Activated naive CD4-positive, alpha-beta T cell treated with anti-CD3 and anti-CD28 coated beads, Interleukin-2, amount 50 U/mL, for 72 hours (primary cell): ENCODE results near the gene DCANP1. TPM values are rescaled to one million over a fixed set of nuclear protein-coding genes. Genes with fewer than 3 reads are reported as not detected.
A peak's percentile ranks its signal among the peaks of the same experiment; 100 is the strongest.
"Not testable (repeated sequence)": the region's sequence is repeated elsewhere in the genome, so short reads cannot be mapped to it uniquely, and the experiment has no call there.

Experiments used
- ATAC-seq, 2 donors: fragments of 150-1000 bp; cut with Tn5 transposase; 2 replicates each; pipeline ENCODE4 v1.10.0; 2021; ENCODE audit warnings: mild to moderate bottlenecking in 2 of 2, moderate library complexity in 2 of 2
- DNase-seq, 2 donors: peaks; one replicate each; pipeline ENCODE4 v3.0.0; 2021 to 2022; ENCODE audit warnings: low spot score in 2 of 2
- H3K27ac Mint-ChIP-seq, 2 donors: one replicate each; pipeline ENCODE4 v1.8.0; 2022; ENCODE audit warnings: mild to moderate bottlenecking in 2 of 2, mixed read lengths in 2 of 2
- H3K36me3 Mint-ChIP-seq, 2 donors: one replicate each; pipeline ENCODE4 v1.8.0; 2022; ENCODE audit warnings: mixed read lengths in 2 of 2
- H3K9me3 Mint-ChIP-seq, 2 donors: one replicate each; pipeline ENCODE4 v1.8.0; 2022; ENCODE audit warnings: mixed read lengths in 2 of 2
- total RNA-seq, 2 donors: library from RNA; stranded (reverse); gene quantifications; one replicate each; pipeline ENCODE4 v1.2.3, GENCODE V29; 2022

The DCANP1 gene, protein sequence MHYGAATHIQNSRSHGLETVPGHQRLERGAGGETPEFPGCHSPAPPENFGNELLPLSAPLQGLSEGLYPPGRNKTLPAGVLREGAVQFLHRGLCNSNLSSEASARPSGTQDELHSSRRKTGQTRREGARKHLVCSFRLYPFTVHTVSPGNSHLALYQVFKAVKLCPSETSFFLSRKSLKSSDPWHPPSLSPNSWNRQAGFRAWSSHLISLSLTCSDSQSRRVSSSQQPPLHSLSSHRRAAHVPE
- not detected for total RNA-seq

DNA sequence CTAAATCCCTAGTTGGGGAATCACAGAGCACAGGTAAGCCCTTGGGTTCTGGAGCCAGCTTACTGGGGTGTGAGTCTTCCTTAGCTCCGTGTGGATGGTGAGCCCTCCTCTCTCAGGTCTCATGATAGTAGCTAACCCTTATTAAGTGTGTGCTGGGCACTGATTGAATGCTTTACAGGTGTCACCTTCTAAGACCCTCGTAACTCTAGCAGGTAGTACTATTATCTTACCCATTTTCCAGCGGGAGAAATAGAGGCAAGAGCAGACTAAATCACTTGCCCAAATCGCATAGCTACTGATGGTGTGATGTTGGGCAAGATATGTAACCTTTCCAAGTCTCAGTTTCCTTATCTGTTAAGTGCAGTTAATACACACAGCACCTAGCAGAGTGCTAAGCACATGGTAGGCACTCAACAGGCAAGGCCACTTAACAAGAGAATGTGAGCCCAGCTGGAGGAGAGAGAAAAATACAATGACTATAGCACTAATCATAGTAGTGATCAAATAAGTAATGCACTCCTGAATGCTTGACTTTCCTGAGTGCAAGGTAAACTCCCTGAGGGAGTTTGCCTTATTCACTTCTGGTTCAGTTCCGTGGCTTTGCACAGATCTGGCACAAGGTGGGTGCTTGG, at the start of gene DCANP1:
DCANP1 (minus strand) TSS at position 51 of the 632 bp plus-strand sequence. CDS start 240 bp downstream, outside the sequence.
- H3K9me3 Mint-ChIP-seq = no peaks in the 10 kb centered on the region
- H3K27ac Mint-ChIP-seq = no peak within 1 kb of the TSS
- H3K36me3 Mint-ChIP-seq = no peaks in the 10 kb centered on the region
- DNase-seq = no peak
- ATAC-seq = no peak

DNA sequence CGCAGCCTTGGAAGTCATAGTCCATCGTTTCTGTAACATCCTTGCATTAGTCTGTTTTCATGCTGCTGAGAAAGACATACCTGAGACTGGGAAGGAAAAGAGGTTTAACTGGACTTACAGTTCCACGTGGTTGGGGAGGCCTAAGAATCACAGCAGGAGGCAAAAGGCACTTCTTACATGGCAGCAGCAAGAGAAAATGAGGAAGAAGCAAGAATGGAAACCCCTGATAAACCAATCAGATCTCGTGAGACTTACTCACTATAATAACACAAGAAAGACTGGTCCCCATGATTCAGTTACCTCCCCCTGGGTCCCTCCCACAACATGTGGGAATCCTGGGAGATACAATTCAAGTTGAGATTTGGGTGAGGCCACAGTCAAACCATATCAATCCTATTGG, 48.4 kb upstream of the DCANP1 start:
- not testable (repeated sequence) for H3K27ac Mint-ChIP-seq, ATAC-seq, H3K9me3 Mint-ChIP-seq, H3K36me3 Mint-ChIP-seq, DNase-seq

DNA sequence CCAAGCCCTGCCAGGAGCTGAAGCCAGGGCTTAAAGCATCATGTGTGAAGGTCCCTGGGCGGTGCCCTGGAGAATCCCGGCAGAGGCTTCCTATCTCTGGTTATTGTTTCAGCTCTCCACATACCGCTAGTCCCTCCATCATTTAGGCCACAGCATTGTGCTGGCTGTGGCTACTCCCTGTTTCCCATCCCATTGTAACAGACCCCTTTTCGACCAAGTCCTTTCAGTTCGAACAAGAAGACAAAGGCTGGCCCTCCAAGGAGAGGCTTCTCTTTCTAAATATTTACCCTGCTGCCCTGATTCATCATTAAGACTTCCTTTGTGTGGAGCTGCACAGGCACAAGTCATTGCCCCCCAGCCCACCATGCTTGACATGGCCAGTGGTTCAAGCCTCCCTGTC, 47.0 kb upstream of the DCANP1 start:
- no peak for ATAC-seq
- DNase-seq = no peak
- Mint-ChIP-seq H3K27ac (no peak overlapping the region), H3K9me3 (no peaks in the 10 kb centered on the region), H3K36me3 (peaks cover 0 to 6% of the 10 kb centered on the region in 2 donors)

DNA sequence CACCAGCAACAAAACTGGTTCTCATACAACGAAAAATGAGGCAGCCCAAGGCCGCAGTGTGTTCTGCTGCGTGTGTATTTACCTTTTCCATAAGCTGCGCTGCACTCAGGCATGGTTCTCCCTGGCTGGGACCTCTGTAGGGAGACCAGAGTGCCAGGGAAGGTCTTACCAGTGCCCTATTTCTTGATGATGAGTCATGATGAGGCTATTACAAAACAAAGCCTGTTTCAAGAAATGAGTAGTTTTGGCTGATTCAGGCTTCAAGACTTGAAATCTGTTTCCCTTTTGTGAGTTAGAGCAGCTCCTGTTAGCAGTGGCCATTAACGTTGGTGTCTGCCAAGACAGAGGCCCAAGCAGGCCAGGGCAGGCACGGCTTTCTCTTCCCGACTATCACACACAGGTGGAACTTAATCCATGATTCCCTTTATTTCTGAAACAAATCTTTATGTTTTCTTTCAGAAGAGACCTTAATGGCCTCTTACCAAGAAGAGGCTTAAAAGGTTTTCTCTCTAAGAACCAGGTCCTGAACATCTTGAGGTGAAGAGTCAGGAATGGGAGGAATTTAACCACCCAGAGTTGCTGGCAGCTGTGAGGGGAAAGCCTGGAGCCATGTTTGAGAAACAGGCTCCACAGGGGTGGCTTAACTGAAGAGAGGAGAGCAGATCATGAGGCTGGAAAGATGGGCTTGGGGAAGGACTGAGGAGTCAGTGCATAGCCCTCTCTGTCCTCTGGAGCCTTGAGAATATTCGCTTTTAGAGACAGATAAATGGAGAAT, 46.4 kb upstream of the DCANP1 start:
- peaks cover 0 to 6% of the 10 kb centered on the region in 2 donors for H3K36me3 Mint-ChIP-seq
- DNase-seq (no peak), ATAC-seq (peak; percentile 18 to 79)
- no peak overlapping the region for H3K27ac Mint-ChIP-seq
- H3K9me3 Mint-ChIP-seq = no peaks in the 10 kb centered on the region

DNA sequence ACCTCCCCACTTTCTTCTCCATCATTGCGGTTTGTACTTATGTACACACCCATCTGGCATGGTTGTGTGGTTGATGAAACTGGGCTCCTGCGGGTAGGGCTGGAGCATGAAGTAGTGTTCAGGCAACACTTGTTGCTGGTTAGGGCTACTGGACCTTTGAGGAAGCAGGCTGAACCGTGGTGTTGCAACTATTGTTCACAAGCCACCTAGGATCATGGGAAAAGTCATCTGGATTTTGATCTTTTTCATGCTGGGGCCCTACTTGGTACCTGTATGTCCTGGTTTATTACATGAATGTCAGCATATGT, 45.1 kb upstream of the DCANP1 start:
- no peaks in the 10 kb centered on the region for H3K9me3 Mint-ChIP-seq
- peaks cover 0 to 6% of the 10 kb centered on the region in 2 donors for H3K36me3 Mint-ChIP-seq
- ATAC-seq (no peak), DNase-seq (no peak)
- H3K27ac Mint-ChIP-seq = no peak overlapping the region

DNA sequence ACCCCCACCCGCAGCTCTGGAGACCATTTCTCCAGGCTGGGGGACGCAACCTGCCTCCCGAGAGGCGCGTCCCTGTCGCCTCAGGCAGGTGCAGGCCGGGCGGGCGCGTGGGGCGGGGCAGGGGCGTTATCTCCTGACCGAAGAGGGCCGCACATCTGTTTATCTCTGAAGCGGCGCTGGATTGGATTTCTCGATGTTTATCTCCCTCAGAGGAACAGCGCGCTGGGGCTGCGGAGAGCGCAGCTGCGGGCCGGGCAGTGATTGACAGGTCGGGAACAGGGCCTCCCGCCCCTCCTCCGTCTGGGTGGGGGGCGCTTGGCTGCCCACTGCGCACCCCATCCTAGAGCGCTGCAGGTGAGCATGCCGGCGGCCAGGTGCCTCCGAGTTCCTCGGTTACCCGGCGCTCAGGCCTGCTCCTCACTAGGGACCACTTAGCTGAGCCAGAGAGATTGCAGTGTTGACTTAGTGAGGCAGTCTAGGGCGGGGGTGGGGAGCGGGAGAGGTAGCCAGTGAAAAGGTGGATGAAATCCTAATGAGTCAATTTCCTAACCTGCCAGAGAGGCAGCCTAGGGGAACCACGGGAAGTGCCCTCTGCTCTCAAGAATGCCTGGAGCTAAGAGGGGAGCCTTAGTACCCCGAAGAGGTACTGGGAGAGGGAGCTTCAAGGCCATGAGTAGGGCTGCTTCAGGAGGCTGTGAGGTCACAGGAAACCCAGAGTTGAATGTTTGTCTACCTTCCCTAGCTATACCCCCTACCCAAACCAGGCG, 44.6 kb upstream of the DCANP1 start:
- Mint-ChIP-seq H3K27ac (no peak overlapping the region), H3K9me3 (no peaks in the 10 kb centered on the region), H3K36me3 (peaks cover 0 to 6% of the 10 kb centered on the region in 2 donors)
- DNase-seq (no peak), ATAC-seq (no peak)

DNA sequence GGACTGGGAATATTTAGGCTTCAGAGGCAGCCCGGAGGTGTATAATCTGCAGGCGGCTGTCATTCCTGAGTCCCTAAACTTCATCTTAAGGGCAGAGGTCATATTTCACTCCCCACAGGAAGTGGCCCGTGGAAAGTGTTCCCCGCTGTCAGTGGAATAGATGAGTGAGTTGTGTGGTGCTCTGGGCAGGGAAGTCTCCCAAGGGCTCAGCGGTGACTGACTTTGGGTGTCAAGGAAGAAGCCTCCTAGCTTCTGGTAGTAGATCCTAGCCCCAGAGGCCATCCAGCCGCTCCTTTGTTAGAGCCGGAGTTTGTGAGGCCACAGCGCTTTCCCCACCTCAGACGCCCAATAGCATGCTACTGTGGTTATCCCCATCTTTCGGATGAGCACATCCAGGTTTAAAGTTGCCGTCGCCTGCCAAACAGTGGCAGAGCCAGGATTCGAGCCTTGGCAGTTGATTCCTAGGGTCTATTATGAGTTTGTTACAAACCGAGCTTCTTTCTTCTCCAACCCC, 43.9 kb upstream of the DCANP1 start:
- ATAC-seq (no peak), DNase-seq (no peak)
- no peaks in the 10 kb centered on the region for H3K9me3 Mint-ChIP-seq

DNA sequence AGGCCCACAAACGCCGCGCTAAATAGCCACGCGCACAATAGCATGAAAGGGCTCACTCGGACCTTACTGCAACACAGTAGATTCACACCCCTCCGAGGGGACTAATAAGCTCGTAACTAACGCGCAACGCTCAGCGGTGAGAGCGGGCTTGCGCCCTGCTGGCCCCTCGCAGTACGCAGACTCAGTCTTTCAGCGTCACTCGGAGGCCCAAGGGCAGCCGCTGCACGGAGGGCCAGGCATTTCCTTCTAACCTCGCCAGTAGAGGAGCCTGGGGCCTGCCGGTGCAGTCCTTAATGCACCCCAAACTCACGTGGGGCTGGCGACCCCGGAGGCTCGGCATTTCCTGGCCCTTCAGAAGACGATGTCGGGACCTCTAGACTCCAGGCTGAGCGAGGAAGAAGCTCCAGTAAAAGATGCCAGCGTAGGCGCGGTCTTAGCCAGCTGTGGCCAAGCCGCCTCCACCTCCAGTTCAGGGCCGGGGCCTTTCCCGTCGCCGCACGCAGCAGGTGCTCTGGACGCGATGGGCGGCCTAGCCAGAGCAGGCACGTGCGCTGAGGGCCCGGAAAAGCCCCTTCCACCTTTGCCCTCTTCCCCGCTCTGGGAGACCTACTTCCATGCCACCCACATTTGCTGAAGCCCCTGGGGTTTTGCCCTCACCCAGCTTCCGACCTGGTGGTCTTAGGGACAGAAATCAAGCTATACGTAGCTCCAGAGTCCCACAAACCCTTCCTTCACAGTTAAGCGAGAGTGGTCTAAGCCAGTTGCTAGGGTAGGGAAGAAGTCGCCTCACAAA, 43.3 kb upstream of the DCANP1 start:
- DNase-seq = no peak
- H3K27ac Mint-ChIP-seq = no peak overlapping the region
- no peaks in the 10 kb centered on the region for H3K9me3 Mint-ChIP-seq
- peaks cover 0 to 6% of the 10 kb centered on the region in 2 donors for H3K36me3 Mint-ChIP-seq
- ATAC-seq = peak in 1 of 2 donors; percentile 23

More for the DNA sequence above, 43.9 kb upstream of the DCANP1 start:
- H3K27ac Mint-ChIP-seq = no peak overlapping the region
- H3K36me3 Mint-ChIP-seq = peaks cover 0 to 6% of the 10 kb centered on the region in 2 donors

DNA sequence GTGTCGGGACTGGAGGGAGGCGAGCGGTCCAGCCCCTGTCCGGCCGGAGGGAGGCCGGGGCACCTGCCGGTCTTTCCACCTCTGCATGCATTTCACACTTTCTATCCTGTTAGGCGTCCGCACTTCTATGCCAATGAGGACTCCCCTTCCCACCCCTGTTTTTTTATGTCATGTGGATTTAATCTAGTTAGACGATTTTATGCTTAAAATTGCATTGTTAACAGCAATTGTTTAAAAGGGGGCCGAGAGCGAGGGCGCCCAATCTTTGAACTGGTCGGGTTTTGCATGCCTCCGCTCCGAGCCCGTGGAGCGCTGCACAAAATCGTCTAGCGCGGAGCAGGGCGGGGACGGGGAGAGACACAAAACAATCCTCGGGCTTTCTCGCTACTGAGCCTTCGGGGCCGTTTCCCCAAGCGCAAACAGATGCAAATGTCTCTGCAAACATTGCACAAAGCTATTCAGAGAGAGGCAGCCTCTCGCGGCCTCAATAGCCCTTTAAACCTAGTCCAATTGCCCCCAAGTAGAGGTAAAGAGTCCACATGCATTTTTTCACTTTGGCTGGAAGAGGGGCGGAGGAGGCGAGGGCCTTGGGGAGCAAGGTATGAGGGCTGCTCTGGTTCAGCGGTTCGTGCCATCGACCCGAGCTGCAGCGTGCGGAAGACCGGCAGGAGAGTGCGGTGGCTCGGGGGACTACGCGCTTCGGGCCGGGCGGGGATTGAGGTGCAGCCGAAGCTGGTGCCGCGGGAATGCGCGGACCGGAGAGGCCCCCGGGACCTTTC, 42.5 kb upstream of the DCANP1 start:
- Mint-ChIP-seq H3K36me3 (peaks cover 0 to 6% of the 10 kb centered on the region in 2 donors), H3K27ac (no peak overlapping the region), H3K9me3 (no peaks in the 10 kb centered on the region)
- DNase-seq (no peak), ATAC-seq (no peak)

DNA sequence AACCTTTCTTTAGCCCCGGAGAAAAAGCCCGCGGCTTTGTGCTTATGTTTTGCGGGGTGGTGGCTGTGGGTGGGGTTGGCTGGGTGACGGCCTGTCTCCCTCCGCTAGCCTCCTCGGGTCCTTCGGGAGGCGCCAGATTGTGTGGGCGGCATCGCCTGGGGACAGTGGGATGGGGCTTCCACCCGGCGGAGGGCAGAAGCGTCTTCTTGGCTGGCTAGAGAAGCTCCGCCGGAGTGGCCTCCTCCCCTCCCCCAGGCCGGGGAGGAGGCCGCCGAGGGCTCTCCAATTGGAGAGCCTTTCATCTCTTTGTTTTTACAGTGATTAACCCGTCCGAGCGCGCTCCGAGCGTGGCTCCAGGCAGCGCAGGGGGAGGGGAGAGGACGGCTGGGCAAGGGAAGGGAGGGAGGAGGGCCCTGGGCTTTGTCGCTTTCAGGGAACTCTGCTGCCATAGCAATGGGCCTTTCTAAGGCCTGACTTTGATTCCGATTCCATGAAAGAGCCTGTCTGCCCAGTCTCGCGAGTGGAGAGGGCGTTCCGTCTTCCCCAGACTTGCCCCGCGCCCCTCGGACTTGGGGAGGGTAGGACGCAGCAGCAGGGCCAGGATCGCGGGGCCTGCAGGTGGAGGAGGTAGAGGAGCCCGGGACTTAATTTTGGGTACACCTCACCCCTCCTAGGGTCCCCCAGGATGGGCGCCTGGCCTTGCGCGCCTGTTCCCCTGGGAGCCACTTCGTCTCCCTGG, 41.7 kb upstream of the DCANP1 start:
- DNase-seq (no peak), ATAC-seq (no peak)
- Mint-ChIP-seq H3K27ac (no peak overlapping the region), H3K36me3 (peaks cover 0 to 6% of the 10 kb centered on the region in 2 donors), H3K9me3 (no peaks in the 10 kb centered on the region)

DNA sequence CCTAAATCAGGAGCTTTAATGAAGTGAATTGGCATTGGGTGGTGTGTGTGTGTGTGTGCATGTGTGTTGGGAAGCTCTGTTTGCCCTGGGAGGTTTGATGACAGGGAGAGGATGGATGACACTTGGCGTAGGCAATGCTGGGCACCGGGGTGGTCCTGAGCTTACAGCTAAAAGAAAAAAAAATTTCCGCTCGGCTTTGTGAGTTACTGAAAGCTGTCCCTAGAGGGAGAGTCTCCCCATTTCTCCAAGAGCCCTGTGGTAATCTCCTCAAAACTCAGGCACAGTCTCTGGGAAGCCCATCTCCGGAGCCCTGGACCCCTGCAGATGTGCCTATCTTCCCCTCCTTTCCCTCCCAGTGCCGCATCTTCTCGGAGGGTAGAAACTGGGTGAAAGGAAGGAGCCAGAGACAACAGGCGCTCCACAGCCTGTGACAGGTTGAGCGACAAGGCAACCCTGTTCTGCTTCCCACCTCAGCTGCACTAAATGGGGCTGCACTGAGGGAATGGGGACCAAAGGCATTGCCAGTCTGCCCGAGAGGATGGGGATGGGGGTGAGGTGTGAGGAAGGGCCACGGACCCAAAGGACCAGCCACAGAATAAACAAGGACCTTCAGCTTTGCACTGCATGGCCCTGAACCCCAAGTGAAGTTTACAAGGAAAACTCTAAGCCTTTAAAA, 40.8 kb upstream of the DCANP1 start:
- Mint-ChIP-seq H3K36me3 (peaks cover 0 to 6% of the 10 kb centered on the region in 2 donors), H3K9me3 (no peaks in the 10 kb centered on the region)
- ATAC-seq = no peak

DNA sequence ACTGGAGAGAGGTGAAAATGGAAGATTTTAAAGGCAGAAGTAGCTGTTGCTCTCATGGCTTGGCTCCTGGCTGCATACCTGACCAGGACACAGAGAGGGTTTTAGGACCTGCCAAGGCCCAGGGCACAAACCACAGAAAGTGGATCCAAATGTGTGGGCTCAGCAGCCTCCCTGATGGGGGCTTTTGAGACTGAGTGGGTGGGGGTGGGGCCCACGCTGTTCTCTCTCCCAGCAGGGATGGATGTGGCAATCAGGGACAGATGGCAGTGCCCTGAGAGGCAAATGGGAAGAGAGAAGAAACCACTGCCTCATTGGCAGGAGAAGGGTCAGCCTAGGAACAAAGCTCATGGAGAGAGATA, 39.9 kb upstream of the DCANP1 start:
- peaks cover 0 to 6% of the 10 kb centered on the region in 2 donors for H3K36me3 Mint-ChIP-seq
- H3K27ac Mint-ChIP-seq = no peak overlapping the region
- H3K9me3 Mint-ChIP-seq = no peaks in the 10 kb centered on the region
- no peak for DNase-seq
- no peak for ATAC-seq

More for the DNA sequence above, 40.8 kb upstream of the DCANP1 start:
- H3K27ac Mint-ChIP-seq = no peak overlapping the region
- no peak for DNase-seq

DNA sequence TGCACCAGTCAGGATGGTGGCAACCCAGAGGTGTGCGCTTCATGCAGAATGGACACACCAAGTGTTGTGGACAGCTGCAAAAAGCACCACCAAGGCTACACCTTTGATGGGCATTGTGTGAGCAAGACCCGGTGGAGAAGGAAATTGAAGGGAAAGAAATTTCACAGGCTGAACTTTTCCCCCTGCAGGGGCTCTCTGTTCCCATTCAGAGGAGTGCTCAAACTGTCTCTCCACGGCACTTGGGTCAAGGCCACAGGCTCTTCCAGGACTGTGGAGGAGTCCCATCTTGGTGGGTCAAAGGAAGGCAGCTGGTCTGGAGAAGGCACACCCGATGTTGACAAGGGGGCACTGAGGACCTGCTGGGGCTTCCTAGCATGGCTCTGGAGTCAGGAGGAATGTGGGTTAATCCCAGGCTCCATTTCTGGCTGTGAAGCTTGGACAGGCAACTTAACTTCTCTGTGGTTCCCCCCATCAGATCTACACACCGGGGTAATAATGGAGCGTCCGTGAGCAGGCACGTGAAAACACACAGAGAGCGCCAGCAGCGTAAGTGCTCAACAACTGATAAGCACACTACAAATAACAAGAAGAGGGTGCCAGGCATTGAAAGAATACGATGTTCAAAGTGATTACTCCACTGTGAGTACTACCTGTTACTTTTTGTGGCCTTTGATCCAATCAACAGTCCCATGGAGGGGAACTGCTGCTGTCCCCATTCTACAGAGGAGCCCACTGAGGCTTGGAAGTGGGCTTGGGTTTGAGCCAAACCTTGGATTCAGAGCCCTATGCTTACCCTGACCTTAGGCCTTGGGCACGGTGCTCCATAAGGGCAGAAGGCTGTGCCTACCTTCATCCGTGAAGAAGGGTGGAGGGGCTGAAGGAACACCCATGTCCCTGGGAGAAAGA, 39.2 kb upstream of the DCANP1 start:
- Mint-ChIP-seq H3K36me3 (peaks cover 0 to 6% of the 10 kb centered on the region in 2 donors), H3K9me3 (no peaks in the 10 kb centered on the region), H3K27ac (no peak overlapping the region)
- DNase-seq (no peak), ATAC-seq (no peak)
